ENCODE results near the gene PTPDC1. TPM values are rescaled to one million over a fixed set of nuclear protein-coding genes. Genes with fewer than 3 reads are reported as not detected.

PTPDC1 gene
- total and polyA plus RNA-seq, 9 of the 15 experiments (the other 6 are each of a cell fraction or from before 2014, with no cell fraction given): 1.1 to 8.1 (median 5.7) TPM

- TF ChIP-seq ZNF639 (CRISPR knock-in tag; conservative IDR thresholded peaks at IDR 0.05 in 1 of 2, IDR thresholded peaks at IDR 0.05 in 1 of 2): peak in 1 of 2 experiments; percentile 73; a peak in 2 of 4 replicates
- TF ChIP-seq MEF2A (IDR thresholded peaks at IDR 0.05; ENCODE audit: control insufficient read depth, low read depth, low read length): 0 out of 2 replicates have a peak, but pooled peaks have one; percentile 14
- no peak for TF ChIP-seq ZNF263 (CRISPR knock-in tag; IDR thresholded peaks at IDR 0.05; ENCODE audit: borderline replicate concordance)
- TF ChIP-seq NR0B1 (IDR thresholded peaks at IDR 0.05; ENCODE audit: partially characterized antibody): no peak
- TF ChIP-seq ARHGAP35 (IDR thresholded peaks at IDR 0.05; ENCODE audit: partially characterized antibody): no peak
- no peak for TF ChIP-seq EWSR1 (IDR thresholded peaks at IDR 0.05; ENCODE audit: borderline replicate concordance, low read depth, partially characterized antibody)
- no peak for TF ChIP-seq MLX (CRISPR knock-in tag; conservative IDR thresholded peaks at IDR 0.05)
- TF ChIP-seq EP300 (IDR thresholded peaks at IDR 0.05; ENCODE audit: low read length): peak; percentile 87
- peak; percentile 86 for TF ChIP-seq KLF16 (IDR thresholded peaks at IDR 0.05)
- TF ChIP-seq, protein P1, sequence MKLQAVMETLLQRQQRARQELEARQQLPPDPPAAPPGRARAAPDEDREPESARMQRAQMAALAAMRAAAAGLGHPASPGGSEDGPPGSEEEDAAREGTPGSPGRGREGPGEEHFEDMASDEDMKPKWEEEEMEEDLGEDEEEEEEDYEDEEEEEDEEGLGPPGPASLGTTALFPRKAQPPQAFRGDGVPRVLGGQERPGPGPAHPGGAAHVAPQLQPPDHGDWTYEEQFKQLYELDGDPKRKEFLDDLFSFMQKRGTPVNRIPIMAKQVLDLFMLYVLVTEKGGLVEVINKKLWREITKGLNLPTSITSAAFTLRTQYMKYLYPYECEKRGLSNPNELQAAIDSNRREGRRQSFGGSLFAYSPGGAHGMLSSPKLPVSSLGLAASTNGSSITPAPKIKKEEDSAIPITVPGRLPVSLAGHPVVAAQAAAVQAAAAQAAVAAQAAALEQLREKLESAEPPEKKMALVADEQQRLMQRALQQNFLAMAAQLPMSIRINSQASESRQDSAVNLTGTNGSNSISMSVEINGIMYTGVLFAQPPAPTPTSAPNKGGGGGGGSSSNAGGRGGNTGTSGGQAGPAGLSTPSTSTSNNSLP (IDR thresholded peaks at IDR 0.05; ENCODE audit: borderline replicate concordance, low read depth, low read length): 0 out of 2 replicates have a peak, but pooled peaks have one; percentile 58
- TF ChIP-seq PML (IDR thresholded peaks at IDR 0.05; ENCODE audit: low read length): peak; percentile 75
- TF ChIP-seq ZHX1 (conservative IDR thresholded peaks at IDR 0.05; ENCODE audit: low read length): no peak
- no peak for TF ChIP-seq KDM2B (CRISPR knock-in tag; IDR thresholded peaks at IDR 0.05)
- peak; percentile 40; the same call in 1 of the 2 replicates for TF ChIP-seq CREM (IDR thresholded peaks at IDR 0.05; ENCODE audit: low read depth)
- TF ChIP-seq KDM1A (IDR thresholded peaks at IDR 0.05): peak; percentile 99
- TF ChIP-seq BCOR (IDR thresholded peaks at IDR 0.05): no peak
- TF ChIP-seq ESRRA (IDR thresholded peaks at IDR 0.05; ENCODE audit: borderline replicate concordance, low read depth): peak; percentile 67; the same call in 1 of the 2 replicates
- TF ChIP-seq ZKSCAN1 (IDR thresholded peaks at IDR 0.05; ENCODE audit: low read depth, low read length): no peak
- TF ChIP-seq WHSC1 (IDR thresholded peaks at IDR 0.05; ENCODE audit: low read length): no peak
These were observed 16.0 kb upstream of the PTPDC1 start (continued) for GRCh38 chr9:94068257-94068656.

Data from K562 (cell line).